Temporal lobe (tissue), 1 donor: ENCODE results near the gene SLC6A11. TPM values are rescaled to one million over a fixed set of nuclear protein-coding genes. Genes with fewer than 3 reads are reported as not detected.

Experiments
- total RNA-seq: library from RNA; depleted of rRNA; stranded (reverse); fragments of >200 nt; gene quantifications from one replicate; pipeline ENCODE4 v1.2.3, GENCODE V29; 2014

The SLC6A11 gene
- total RNA-seq, 1 donor from 2014 or later: 35.2 TPM

Other genes starting within 250 kb of the SLC6A11 start
- 54.6 TPM for gene SLC6A1, start 176.5 kb downstream of the SLC6A11 start, total RNA-seq